ENCODE measurements around the gene MACC1. TPM values are rescaled to one million over a fixed set of nuclear protein-coding genes. Genes with fewer than 3 reads are reported as not detected.

Gene MACC1
- polyA plus RNA-seq, 1 experiment, result not detected

DNA sequence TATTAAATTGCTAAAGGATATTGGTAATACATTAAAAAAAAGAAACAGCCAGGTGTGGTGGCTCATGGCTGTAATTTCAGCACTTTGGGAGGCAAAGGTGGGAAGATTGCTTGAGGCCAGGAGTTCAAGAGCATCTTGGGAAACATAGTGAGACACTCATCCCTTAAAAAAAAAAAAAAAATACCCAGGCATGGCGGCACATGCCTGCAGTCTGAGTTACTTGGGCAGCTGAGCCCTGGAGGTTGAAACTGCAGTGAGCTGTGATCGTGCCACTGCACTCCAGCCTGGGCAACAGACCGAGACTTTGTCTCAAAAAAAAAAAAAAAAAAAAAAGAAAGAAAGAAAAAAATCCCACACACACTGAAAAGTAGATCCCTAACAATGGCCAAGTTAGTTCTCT, 59.7 kb downstream of the MACC1 start:
- TF ChIP-seq CTCF (IDR thresholded peaks at IDR 0.05; ENCODE audit: insufficient read depth, low read depth, low read length), result no peak

DNA sequence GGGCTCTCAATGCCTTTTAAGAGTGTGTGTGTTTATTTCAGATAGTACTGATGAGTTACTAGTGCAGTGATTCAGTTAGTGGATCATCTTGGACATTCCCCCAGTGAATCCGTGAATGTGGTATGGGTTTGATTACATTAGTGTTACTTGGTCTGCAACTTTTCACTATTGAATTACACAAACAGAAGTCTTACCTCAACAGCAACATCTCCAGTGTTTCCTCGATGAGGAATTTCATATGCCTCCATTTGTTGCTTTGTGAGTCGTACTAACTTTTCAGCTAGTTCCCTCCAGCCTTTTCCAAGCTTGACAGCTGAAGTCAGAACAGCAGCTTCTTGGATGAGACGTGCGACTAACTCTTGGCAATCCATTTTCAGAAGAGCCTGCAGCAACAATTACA, 63.2 kb downstream of the MACC1 start:
- TF ChIP-seq CTCF (IDR thresholded peaks at IDR 0.05; ENCODE audit: insufficient read depth, low read depth, low read length), result no peak
- no peak for DNase-seq (ENCODE audit: low read depth)
- CTCF ChIA-PET, result interaction anchor here (0.6 kb wide), 1 partner anchor 115 kb away, joined by 3 read pairs; no protein-coding TSS in a partner anchor
- POLR2A ChIA-PET, result no interaction called here
- Histone ChIP-seq H3K4me3 (ENCODE audit: low read depth, low read length) (no peak overlapping the region), H3K36me3 (ENCODE audit: control insufficient read depth, insufficient read depth, low read length) (no peaks in the 10 kb centered on the region), H3K27me3 (ENCODE audit: control insufficient read depth, insufficient read depth, low read length) (no peaks in the 10 kb centered on the region)

More for the DNA sequence above, 59.7 kb downstream of the MACC1 start:
- ChIA-PET POLR2A (no interaction called here), CTCF (interaction anchor here (0.7 kb wide), 1 partner anchor 58 kb away, joined by 4 read pairs; no protein-coding TSS in a partner anchor)
- peaks cover 2% of the 10 kb centered on the region; the same call in 1 of the 2 replicates for H3K27me3 ChIP-seq (ENCODE audit: control insufficient read depth, insufficient read depth, low read length)
- H3K36me3 ChIP-seq (ENCODE audit: control insufficient read depth, insufficient read depth, low read length), result no peaks in the 10 kb centered on the region
- H3K4me3 ChIP-seq (ENCODE audit: low read depth, low read length), result no peak overlapping the region
- DNase-seq (ENCODE audit: low read depth), result no peak

GRCh38 chr7:20153567-20153966, 63.6 kb downstream of the MACC1 start:
- POLR2A ChIA-PET, result no interaction called here
- Histone ChIP-seq H3K4me3 (ENCODE audit: low read depth, low read length) (no peak overlapping the region), H3K36me3 (ENCODE audit: control insufficient read depth, insufficient read depth, low read length) (no peaks in the 10 kb centered on the region), H3K27me3 (ENCODE audit: control insufficient read depth, insufficient read depth, low read length) (no peaks in the 10 kb centered on the region)
- DNase-seq (ENCODE audit: low read depth), result no peak
- CTCF ChIA-PET, result no interaction called here
- TF ChIP-seq CTCF (IDR thresholded peaks at IDR 0.05; ENCODE audit: insufficient read depth, low read depth, low read length), result no peak

DNA sequence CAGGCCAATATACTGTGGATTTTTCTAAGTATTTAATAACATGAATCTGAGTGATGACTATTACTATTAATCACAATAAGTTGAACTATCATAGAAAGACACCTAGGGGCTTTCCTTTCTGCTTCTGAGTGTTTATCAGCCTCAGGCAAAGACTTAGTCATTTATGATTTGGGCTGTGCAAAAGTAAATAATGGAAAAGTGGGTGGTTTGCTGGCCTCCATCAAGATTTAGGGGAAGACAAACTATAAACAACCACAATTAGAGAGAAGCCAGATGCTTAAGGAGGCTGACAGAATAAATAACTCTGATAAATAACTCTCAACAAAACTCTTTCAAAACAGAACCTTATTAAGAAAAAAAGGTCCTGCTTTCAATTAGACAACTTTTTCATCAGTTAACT, 64.7 kb downstream of the MACC1 start:
- CTCF ChIA-PET, result no interaction called here
- no peak for TF ChIP-seq CTCF (IDR thresholded peaks at IDR 0.05; ENCODE audit: insufficient read depth, low read depth, low read length)
- POLR2A ChIA-PET, result no interaction called here
- DNase-seq (ENCODE audit: low read depth), result no peak
- H3K4me3 ChIP-seq (ENCODE audit: low read depth, low read length), result no peak overlapping the region
- no peaks in the 10 kb centered on the region; the same call in 1 of the 2 replicates for H3K27me3 ChIP-seq (ENCODE audit: control insufficient read depth, insufficient read depth, low read length)
- H3K36me3 ChIP-seq (ENCODE audit: control insufficient read depth, insufficient read depth, low read length), result no peaks in the 10 kb centered on the region

- DNase-seq (ENCODE audit: low read depth), result no peak
- ChIA-PET POLR2A (no interaction called here), CTCF (interaction anchor here (1.1 kb wide), 1 partner anchor 169 kb away, joined by 3 read pairs; no protein-coding TSS in a partner anchor)
- no peaks in the 10 kb centered on the region for H3K36me3 ChIP-seq (ENCODE audit: control insufficient read depth, insufficient read depth, low read length)
- no peak overlapping the region for H3K4me3 ChIP-seq (ENCODE audit: low read depth, low read length)
- no peak for TF ChIP-seq CTCF (IDR thresholded peaks at IDR 0.05; ENCODE audit: insufficient read depth, low read depth, low read length)
- H3K27me3 ChIP-seq (ENCODE audit: control insufficient read depth, insufficient read depth, low read length), result no peaks in the 10 kb centered on the region; the same call in 1 of the 2 replicates
Observed at GRCh38 chr7:20151708-20152456, 65.3 kb downstream of the MACC1 start.

Measured in BJ (cell line).